IMR-90 (cell line): ENCODE results near the gene KDF1. TPM values are rescaled to one million over a fixed set of nuclear protein-coding genes. Genes with fewer than 3 reads are reported as not detected.

Experiments used
- ATAC-seq: fragments of 200-7000 bp; cut with Tn5 transposase; 2 replicates; pipeline ENCODE4 v1.9.1; 2020; ENCODE audit warnings: low read depth, mild to moderate bottlenecking, moderate library complexity
- BruUV-seq: library from RNA; stranded (reverse); fragments of 400-500 nt; replicated peaks from 2 replicates; lab custom pipeline; 2021; lab: Mats Ljungman, UMichigan
- CTCF ChIA-PET: fragments of 300-600 bp; formaldehyde crosslinking; extraction: SDS; loops from one replicate; lab custom pipeline; 2021; ENCODE audit warnings: antibody characterized with exemption; lab: Yijun Ruan, JAX
- POLR2A ChIA-PET: fragments of 300-600 bp; sonication (Branson Sonifier 250); formaldehyde crosslinking; loops from one replicate; lab custom pipeline; 2022; ENCODE audit warnings: antibody characterized with exemption; ENCODE audit not compliant: unreplicated experiment; lab: Charles Lee
- DNase-seq: peaks from one replicate; pipeline ENCODE4 v3.0.0; 2013
- H2AFZ ChIP-seq: replicated peaks from 2 replicates; pipeline ENCODE3; 2013; ENCODE audit warnings: low read length, mild to moderate bottlenecking; ENCODE audit not compliant: poor library complexity
- H2AK5ac ChIP-seq: 2 replicates; pipeline ENCODE4 v1.6.1; 2013; ENCODE audit warnings: low read depth, low read length, inconsistent platforms
- H2AK9ac ChIP-seq: replicated peaks from 2 replicates; pipeline ENCODE3; 2013; ENCODE audit warnings: mild to moderate bottlenecking, low read depth, low read length, moderate library complexity; ENCODE audit not compliant: poor library complexity
- H2BK120ac ChIP-seq: 2 replicates; pipeline ENCODE4 v1.6.1; 2013; ENCODE audit warnings: low read depth, low read length, inconsistent platforms
- H2BK15ac ChIP-seq: 3 replicates; pipeline ENCODE4 v1.6.1; 2013; ENCODE audit warnings: low read depth, low read length, inconsistent platforms
- H2BK20ac ChIP-seq: 2 replicates; pipeline ENCODE4 v1.6.1; 2013; ENCODE audit warnings: low read depth, mild to moderate bottlenecking, inconsistent platforms, low read length, moderate library complexity
- H2BK5ac ChIP-seq: 2 replicates; pipeline ENCODE4 v1.6.1; 2013; ENCODE audit warnings: mild to moderate bottlenecking, low read depth, low read length, inconsistent platforms; ENCODE audit not compliant: poor library complexity, severe bottlenecking
- H3K14ac ChIP-seq: replicated peaks from 2 replicates; pipeline ENCODE4 v1.6.1; 2013; ENCODE audit warnings: low read depth, low read length, inconsistent platforms
- H3K18ac ChIP-seq: 2 replicates; pipeline ENCODE4 v1.6.1; 2013; ENCODE audit warnings: low read depth, low read length, control low read depth
- H3K23ac ChIP-seq: 2 replicates; pipeline ENCODE4 v1.6.1; 2013; ENCODE audit warnings: low read depth, low read length, inconsistent platforms
- H3K27ac ChIP-seq: 2 replicates; pipeline ENCODE4 v1.5.1; 2013; ENCODE audit warnings: mild to moderate bottlenecking, control low read depth, low read length; ENCODE audit not compliant: insufficient read depth
- H3K27me3 ChIP-seq: 2 replicates; pipeline ENCODE4 v1.6.1; 2013; ENCODE audit warnings: low read length; ENCODE audit not compliant: control insufficient read depth, insufficient read depth
- H3K36me3 ChIP-seq: 2 replicates; pipeline ENCODE4 v1.6.1; 2013; ENCODE audit warnings: low read length, mixed read lengths; ENCODE audit not compliant: control insufficient read depth, insufficient read depth
- H3K4ac ChIP-seq: 2 replicates; pipeline ENCODE4 v1.6.1; 2013; ENCODE audit warnings: low read depth, low read length, inconsistent platforms
- H3K4me1 ChIP-seq: 2 replicates; pipeline ENCODE4 v1.6.1; 2013; ENCODE audit warnings: low read length, mixed read lengths; ENCODE audit not compliant: control insufficient read depth, insufficient read depth
- H3K4me2 ChIP-seq: 2 replicates; pipeline ENCODE4 v1.6.1; 2013; ENCODE audit warnings: low read depth, mild to moderate bottlenecking, control low read depth, low read length, moderate library complexity
- H3K4me3 ChIP-seq: 2 replicates; pipeline ENCODE4 v1.5.1; 2013; ENCODE audit warnings: low read depth, mild to moderate bottlenecking, control low read depth, low read length, moderate library complexity; ENCODE audit not compliant: insufficient read depth
- H3K56ac ChIP-seq: 2 replicates; pipeline ENCODE4 v1.6.1; 2013; ENCODE audit warnings: low read length, inconsistent platforms; ENCODE audit not compliant: insufficient read depth; ENCODE audit errors: extremely low read depth
- H3K79me1 ChIP-seq, 2 experiments: 2 replicates each; pipeline ENCODE4 v1.6.1; 2013; ENCODE audit warnings: low read length in 2 of 2, inconsistent platforms in 1 of 2, low read depth in 1 of 2
- H3K9ac ChIP-seq: 2 replicates; pipeline ENCODE4 v1.6.1; 2013; ENCODE audit warnings: low read depth, low read length, control low read depth
- H3K9me1 ChIP-seq: 2 replicates; pipeline ENCODE4 v1.6.1; 2013; ENCODE audit warnings: low read length, inconsistent platforms; ENCODE audit not compliant: insufficient read depth
- H3K9me3 ChIP-seq: 2 replicates; pipeline ENCODE4 v1.6.1; 2013; ENCODE audit warnings: low read length; ENCODE audit not compliant: control insufficient read depth, insufficient read depth
- H4K20me1 ChIP-seq: 2 replicates; pipeline ENCODE4 v1.6.1; 2013; ENCODE audit warnings: low read length, inconsistent platforms; ENCODE audit not compliant: insufficient read depth
- H4K5ac ChIP-seq: 2 replicates; pipeline ENCODE4 v1.6.1; 2013; ENCODE audit warnings: mild to moderate bottlenecking, low read depth, low read length, control low read depth
- H4K8ac ChIP-seq, 2 experiments: 2 replicates each; pipeline ENCODE4 v1.6.1; 2013; ENCODE audit warnings: low read depth in 2 of 2, low read length in 2 of 2, control low read depth in 1 of 2, inconsistent platforms in 1 of 2
- H4K91ac ChIP-seq: 2 replicates; pipeline ENCODE4 v1.6.1; 2013; ENCODE audit warnings: low read depth, low read length, inconsistent platforms; ENCODE audit not compliant: insufficient read depth
- BHLHE40 ChIP-seq: fragments of 150-350 bp; IDR thresholded peaks from 2 replicates; pipeline ENCODE4 v1.6.1; 2016; ENCODE audit warnings: mild to moderate bottlenecking, low read depth, low read length
- CEBPB ChIP-seq: IDR thresholded peaks from 2 replicates; pipeline ENCODE4 v1.6.1; 2012; ENCODE audit warnings: low read depth, low read length, improper control_type of control experiment
- CHD1 ChIP-seq: IDR thresholded peaks from 2 replicates; pipeline ENCODE4 v1.6.1; 2012; ENCODE audit warnings: low read depth, low read length, improper control_type of control experiment
- FOS ChIP-seq: fragments of 150-350 bp; IDR thresholded peaks from 2 replicates; pipeline ENCODE4 v1.6.1; 2016; ENCODE audit warnings: low read depth, low read length
- MAFK ChIP-seq: IDR thresholded peaks from 2 replicates; pipeline ENCODE4 v1.6.1; 2012; ENCODE audit warnings: low read depth, low read length, improper control_type of control experiment
- MAZ ChIP-seq: IDR thresholded peaks from 2 replicates; pipeline ENCODE4 v1.6.1; 2012; ENCODE audit warnings: low read depth, mild to moderate bottlenecking, low read length, improper control_type of control experiment, moderate library complexity, borderline replicate concordance
- MXI1 ChIP-seq: IDR thresholded peaks from 2 replicates; pipeline ENCODE4 v1.6.1; 2012; ENCODE audit warnings: low read depth, mild to moderate bottlenecking, low read length, moderate library complexity, borderline replicate concordance
- NFE2L2 ChIP-seq: fragments of 150-350 bp; IDR thresholded peaks from 2 replicates; pipeline ENCODE4 v1.6.1; 2016; ENCODE audit warnings: low read depth, mild to moderate bottlenecking, low read length
- POLR2A ChIP-seq: IDR thresholded peaks from 2 replicates; pipeline ENCODE4 v1.6.1; 2012; ENCODE audit warnings: mild to moderate bottlenecking, low read depth, low read length
- RAD21 ChIP-seq: IDR thresholded peaks from 2 replicates; pipeline ENCODE4 v1.6.1; 2012; ENCODE audit warnings: low read length, improper control_type of control experiment
- RCOR1 ChIP-seq: IDR thresholded peaks from 2 replicates; pipeline ENCODE4 v1.6.1; 2012; ENCODE audit warnings: mild to moderate bottlenecking, low read length, improper control_type of control experiment; ENCODE audit not compliant: insufficient replicate concordance
- RFX5 ChIP-seq: IDR thresholded peaks from 2 replicates; pipeline ENCODE4 v1.8.0; 2012; ENCODE audit warnings: low read depth, mild to moderate bottlenecking, low read length, moderate library complexity
- SMC3 ChIP-seq: fragments of 150-350 bp; IDR thresholded peaks from 2 replicates; pipeline ENCODE4 v1.6.1; 2016; ENCODE audit warnings: low read depth, mild to moderate bottlenecking, antibody characterized with exemption, low read length, moderate library complexity
- WGBS, 2 experiments: methylation state at CpG; one replicate each; pipeline versions ENCODE4 v1.1.5 to v1.1.7; 2013; ENCODE audit warnings: missing lambda C conversion rate in 2 of 2; ENCODE audit not compliant: insufficient read length in 1 of 2; ENCODE audit errors: extremely low coverage in 2 of 2; 5-methylcytosine and 5-hydroxymethylcytosine counted together
- dilution Hi-C: fragments of 300-500 bp; cut with HindIII; formaldehyde crosslinking; loops from one replicate; pipeline ENCODE4 v1.14.3; 2018; ENCODE audit warnings: low sequenced_read_pairs; ENCODE audit not compliant: unreplicated experiment
- in situ Hi-C: fragments of 300-500 bp; cut with MboI; formaldehyde crosslinking; loops from 3 replicates; pipeline ENCODE4 v1.14.3; 2019; ENCODE audit warnings: low sequenced_read_pairs, inconsistent platforms, mixed read lengths
- intact Hi-C: fragments of 100-400 bp; cut with micrococcal nuclease; formaldehyde crosslinking; loops from 2 replicates; pipeline ENCODE4 v1.10.0; 2022
- polyA plus RNA-seq, 3 experiments: library from polyadenylated mRNA; depleted of rRNA; stranded (reverse); fragments of >200 nt; gene quantifications; 2 replicates each; pipeline ENCODE4 v1.2.3, GENCODE V29; 2012; ENCODE audit warnings: low replicate concordance in 1 of 3
- total RNA-seq: library from RNA; depleted of rRNA; stranded (reverse); fragments of >200 nt; gene quantifications from 2 replicates; pipeline ENCODE4 v1.2.3, GENCODE V29; 2012
- TF ChIP-seq, protein P1 (sequence below): conservative IDR thresholded peaks from 2 replicates; pipeline ENCODE4 v1.5.1; 2012; ENCODE audit warnings: mild to moderate bottlenecking, low read depth, low read length, improper control_type of control experiment
- TF ChIP-seq, protein P2 (sequence below): fragments of 150-350 bp; IDR thresholded peaks from 2 replicates; pipeline ENCODE4 v1.6.1; 2017; ENCODE audit warnings: mild to moderate bottlenecking, antibody characterized with exemption, low read length, low read depth
- TF ChIP-seq, protein P3 (sequence below): fragments of 150-350 bp; IDR thresholded peaks from 2 replicates; pipeline ENCODE4 v1.6.1; 2016; ENCODE audit warnings: low read depth, mild to moderate bottlenecking, low read length, moderate library complexity, borderline replicate concordance

KDF1 gene
- total and polyA plus RNA-seq, 2 of the 4 experiments (the other 2 are of a cell fraction) = not detected

DNA sequence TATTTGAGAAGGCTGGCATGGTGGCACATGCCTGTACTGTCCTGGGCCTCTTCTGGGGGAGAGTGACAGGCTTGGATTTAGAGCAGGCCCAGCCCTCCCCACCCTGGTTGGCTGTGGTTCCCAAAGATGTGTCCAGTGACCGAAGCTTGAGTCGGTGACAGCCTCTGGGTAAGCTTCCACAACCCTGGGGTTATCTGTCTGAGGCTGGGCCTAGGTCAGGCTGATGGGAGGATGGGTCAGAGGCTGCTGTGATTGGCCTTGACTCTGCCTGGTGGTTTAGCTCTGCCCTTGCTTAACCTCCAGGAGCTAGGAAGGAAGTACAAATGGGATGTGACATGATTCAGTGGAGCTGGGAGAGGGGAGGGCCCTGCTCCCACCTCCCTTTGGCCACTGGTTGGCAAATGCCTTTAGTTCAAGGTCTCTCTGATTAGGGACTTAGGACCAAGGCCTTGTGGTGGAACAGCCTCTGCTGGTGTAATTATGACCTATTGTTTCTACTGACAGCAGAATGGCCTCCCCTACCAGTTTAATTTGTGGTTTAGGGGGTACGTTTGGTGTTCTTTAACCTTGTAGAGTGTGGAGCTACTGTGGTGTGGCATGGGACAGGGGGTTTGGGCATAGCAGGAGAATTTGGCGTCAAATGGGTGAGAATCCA is 22.1 kb downstream of the KDF1 start:
- H2AFZ ChIP-seq = no peak overlapping the region
- peaks cover 7% of the 10 kb centered on the region; the same call in 1 of the 2 replicates for H3K4me1 ChIP-seq
- ChIA-PET POLR2A (no interaction called here), CTCF (no interaction called here)
- TF ChIP-seq CHD1 (no peak), MAZ (no peak), NFE2L2 (no peak), BHLHE40 (no peak), RAD21 (no peak), MAFK (no peak), POLR2A (no peak), MXI1 (no peak), RFX5 (no peak), CEBPB (no peak), SMC3 (no peak), FOS (no peak), RCOR1 (no peak)
- TF ChIP-seq, protein P1, sequence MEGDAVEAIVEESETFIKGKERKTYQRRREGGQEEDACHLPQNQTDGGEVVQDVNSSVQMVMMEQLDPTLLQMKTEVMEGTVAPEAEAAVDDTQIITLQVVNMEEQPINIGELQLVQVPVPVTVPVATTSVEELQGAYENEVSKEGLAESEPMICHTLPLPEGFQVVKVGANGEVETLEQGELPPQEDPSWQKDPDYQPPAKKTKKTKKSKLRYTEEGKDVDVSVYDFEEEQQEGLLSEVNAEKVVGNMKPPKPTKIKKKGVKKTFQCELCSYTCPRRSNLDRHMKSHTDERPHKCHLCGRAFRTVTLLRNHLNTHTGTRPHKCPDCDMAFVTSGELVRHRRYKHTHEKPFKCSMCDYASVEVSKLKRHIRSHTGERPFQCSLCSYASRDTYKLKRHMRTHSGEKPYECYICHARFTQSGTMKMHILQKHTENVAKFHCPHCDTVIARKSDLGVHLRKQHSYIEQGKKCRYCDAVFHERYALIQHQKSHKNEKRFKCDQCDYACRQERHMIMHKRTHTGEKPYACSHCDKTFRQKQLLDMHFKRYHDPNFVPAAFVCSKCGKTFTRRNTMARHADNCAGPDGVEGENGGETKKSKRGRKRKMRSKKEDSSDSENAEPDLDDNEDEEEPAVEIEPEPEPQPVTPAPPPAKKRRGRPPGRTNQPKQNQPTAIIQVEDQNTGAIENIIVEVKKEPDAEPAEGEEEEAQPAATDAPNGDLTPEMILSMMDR = no peak
- TF ChIP-seq, protein P2, sequence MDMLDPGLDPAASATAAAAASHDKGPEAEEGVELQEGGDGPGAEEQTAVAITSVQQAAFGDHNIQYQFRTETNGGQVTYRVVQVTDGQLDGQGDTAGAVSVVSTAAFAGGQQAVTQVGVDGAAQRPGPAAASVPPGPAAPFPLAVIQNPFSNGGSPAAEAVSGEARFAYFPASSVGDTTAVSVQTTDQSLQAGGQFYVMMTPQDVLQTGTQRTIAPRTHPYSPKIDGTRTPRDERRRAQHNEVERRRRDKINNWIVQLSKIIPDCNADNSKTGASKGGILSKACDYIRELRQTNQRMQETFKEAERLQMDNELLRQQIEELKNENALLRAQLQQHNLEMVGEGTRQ = no peak
- TF ChIP-seq, protein P3, sequence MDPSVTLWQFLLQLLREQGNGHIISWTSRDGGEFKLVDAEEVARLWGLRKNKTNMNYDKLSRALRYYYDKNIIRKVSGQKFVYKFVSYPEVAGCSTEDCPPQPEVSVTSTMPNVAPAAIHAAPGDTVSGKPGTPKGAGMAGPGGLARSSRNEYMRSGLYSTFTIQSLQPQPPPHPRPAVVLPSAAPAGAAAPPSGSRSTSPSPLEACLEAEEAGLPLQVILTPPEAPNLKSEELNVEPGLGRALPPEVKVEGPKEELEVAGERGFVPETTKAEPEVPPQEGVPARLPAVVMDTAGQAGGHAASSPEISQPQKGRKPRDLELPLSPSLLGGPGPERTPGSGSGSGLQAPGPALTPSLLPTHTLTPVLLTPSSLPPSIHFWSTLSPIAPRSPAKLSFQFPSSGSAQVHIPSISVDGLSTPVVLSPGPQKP = no peak
- BruUV-seq = no TSS peak
- no peak overlapping the region for H3K18ac ChIP-seq
- no peak overlapping the region for H3K27ac ChIP-seq
- no peak overlapping the region for H3K56ac ChIP-seq
- H4K20me1 ChIP-seq = no peaks in the 10 kb centered on the region
- H2BK120ac ChIP-seq = no peak overlapping the region
- no peak overlapping the region for H3K4ac ChIP-seq
- dilution Hi-C loops = no loop called here
- H3K36me3 ChIP-seq = peaks cover 32% of the 10 kb centered on the region
- H3K4me2 ChIP-seq = no peak overlapping the region
- H2AK9ac ChIP-seq = no peak overlapping the region
- no peaks in the 10 kb centered on the region for H3K9me3 ChIP-seq
- no peak for DNase-seq
- no peak overlapping the region for H4K91ac ChIP-seq
- no peak overlapping the region for H2BK20ac ChIP-seq
- peak; percentile 12; the same call in 1 of the 2 replicates for ATAC-seq
- no peaks in the 10 kb centered on the region for H3K27me3 ChIP-seq
- WGBS, 2 experiments = 100% methylated on average over 2 of the region's 4 CpGs; no CpG with 5 or more reads in 1 of the 2 experiments
- intact Hi-C loops = no loop called here
- peaks cover 20% of the 10 kb centered on the region for H3K9me1 ChIP-seq
- H2BK15ac ChIP-seq = no peak overlapping the region
- H3K79me1 ChIP-seq = peaks cover 20 to 58% of the 10 kb centered on the region in 2 experiments
- H3K23ac ChIP-seq = no peak overlapping the region
- H2BK5ac ChIP-seq = no peak overlapping the region
- H3K9ac ChIP-seq = no peak overlapping the region
- H2AK5ac ChIP-seq = no peak overlapping the region
- H3K4me3 ChIP-seq = no peak overlapping the region
- H3K14ac ChIP-seq = no peak overlapping the region
- H4K8ac ChIP-seq = no peak overlapping the region
- in situ Hi-C loops = no loop called here
- H4K5ac ChIP-seq = no peak overlapping the region
